DMS79 treated with DMSO at 0.1 percent for 48 hours (cell line): Measurements from ENCODE around the gene MED31.
A peak's percentile ranks its signal among the peaks of the same experiment; 100 is the strongest.
"Not testable (repeated sequence)": the region's sequence is repeated elsewhere in the genome, so short reads cannot be mapped to it uniquely, and the experiment has no call there.

ENCODE experiments used
- DNase-seq: peaks from one replicate; lab custom pipeline; 2025; lab: John Stamatoyannopoulos, UW

The MED31 gene

GRCh38 chr17:6677158-6677831, 25.9 kb upstream of the MED31 start:
- DNase-seq, result no peak

- DNase-seq, result no peak
Measured at GRCh38 chr17:6676802-6677157, 25.4 kb upstream of the MED31 start.

- DNase-seq, result no peak
Measured at GRCh38 chr17:6675201-6675825, 23.9 kb upstream of the MED31 start.

GRCh38 chr17:6674586-6674985, 23.2 kb upstream of the MED31 start:
- no peak for DNase-seq

GRCh38 chr17:6671431-6671830, 20.0 kb upstream of the MED31 start:
- DNase-seq, result no peak

- DNase-seq, result no peak
Measured at GRCh38 chr17:6670999-6671398, 19.6 kb upstream of the MED31 start.

- no peak for DNase-seq
Measured at GRCh38 chr17:6670571-6670970, 19.2 kb upstream of the MED31 start.

GRCh38 chr17:6669479-6670212, 18.2 kb upstream of the MED31 start:
- no peak for DNase-seq

- DNase-seq, result no peak
Measured at GRCh38 chr17:6668727-6669425, 17.5 kb upstream of the MED31 start.

- DNase-seq, result no peak
Measured at GRCh38 chr17:6668219-6668618, 16.8 kb upstream of the MED31 start.

- no peak for DNase-seq
Measured at GRCh38 chr17:6667516-6667915, 16.1 kb upstream of the MED31 start.

GRCh38 chr17:6666557-6666956, 15.2 kb upstream of the MED31 start:
- no peak for DNase-seq

GRCh38 chr17:6666077-6666521, 14.7 kb upstream of the MED31 start:
- DNase-seq, result peak; percentile 57

- not testable (repeated sequence) for DNase-seq
Measured at GRCh38 chr17:6663200-6663599, 11.8 kb upstream of the MED31 start.

GRCh38 chr17:6661464-6661848, 10.1 kb upstream of the MED31 start:
- no peak for DNase-seq

- DNase-seq, result no peak
Measured at GRCh38 chr17:6660805-6661463, 9.5 kb upstream of the MED31 start.

- no peak for DNase-seq
Measured at GRCh38 chr17:6660101-6660500, 8.7 kb upstream of the MED31 start.

GRCh38 chr17:6658411-6658810, 7.0 kb upstream of the MED31 start:
- DNase-seq, result not testable (repeated sequence)

- peak; percentile 36 for DNase-seq
Measured at GRCh38 chr17:6657633-6658287, 6.4 kb upstream of the MED31 start.

- DNase-seq, result peak; percentile 49
Measured at GRCh38 chr17:6656797-6657632, 5.6 kb upstream of the MED31 start.
